ENCODE data around the gene HMG20A. TPM values are rescaled to one million over a fixed set of nuclear protein-coding genes. Genes with fewer than 3 reads are reported as not detected.
"Not testable (repeated sequence)": the region's sequence is repeated elsewhere in the genome, so short reads cannot be mapped to it uniquely, and the experiment has no call there.

Gene HMG20A
- polyA plus RNA-seq, 10 donors: 33.2 to 65.7 (median 48.5) TPM

DNA sequence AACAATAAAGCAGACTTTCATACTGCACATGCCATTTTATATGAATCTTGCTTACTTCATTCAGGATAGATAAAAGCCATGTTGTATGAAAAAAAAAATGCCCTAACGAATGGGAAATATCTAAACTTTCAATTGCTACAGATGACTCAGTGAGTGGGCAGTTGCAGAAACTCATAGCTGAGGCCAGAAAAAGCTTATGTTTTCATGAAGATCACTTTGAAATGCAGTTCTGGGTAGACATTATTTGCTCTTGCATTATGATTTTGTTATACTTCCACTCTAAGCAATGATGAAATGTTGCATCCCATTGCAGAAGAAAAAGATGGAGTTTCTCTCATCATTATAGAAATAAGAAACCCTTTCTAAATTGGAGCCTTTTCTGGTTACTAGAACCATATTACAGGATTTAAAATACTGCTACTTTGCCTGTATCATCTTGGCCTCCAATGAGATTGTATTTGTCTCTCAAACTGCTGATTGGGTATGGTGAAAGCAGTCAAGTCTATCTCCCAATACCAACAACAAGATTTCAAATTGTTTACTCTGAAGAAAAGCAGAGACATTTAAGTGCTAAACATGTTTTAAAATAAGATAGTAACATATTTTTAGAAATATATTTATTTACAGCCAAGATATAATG lies 17.8 kb upstream of the HMG20A start:
- DNase-seq: peak in 1 of 3 donors; percentile 40

DNA sequence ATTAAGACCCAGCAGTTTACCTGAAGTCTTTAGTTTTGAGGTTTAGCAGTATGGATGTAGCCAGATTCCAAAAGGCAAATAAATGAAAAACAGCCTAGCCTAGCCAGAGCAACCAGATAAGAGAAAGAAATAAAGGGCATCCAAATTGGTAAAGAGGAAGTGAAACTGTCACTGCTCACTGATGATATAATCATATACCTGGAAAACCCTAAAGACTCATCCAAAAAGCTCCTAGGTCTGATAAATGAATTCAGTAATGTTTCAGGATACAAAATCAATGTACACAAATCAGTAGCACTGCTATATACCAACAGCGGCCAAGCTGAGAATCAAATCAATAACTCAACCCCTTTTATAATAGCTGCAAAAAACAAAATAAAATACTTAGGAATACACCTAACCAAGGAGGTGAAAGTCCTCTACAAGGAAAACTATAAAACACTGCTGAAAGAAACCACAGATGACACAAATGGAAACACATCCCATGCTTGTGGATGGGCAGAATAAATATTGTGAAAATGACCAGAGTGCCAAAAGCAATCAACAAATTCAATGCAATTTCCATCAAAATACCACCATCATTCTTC lies 14.4 kb upstream of the HMG20A start:
- not testable (repeated sequence) for DNase-seq

GRCh38 chr15:77406846-77407245 lies 13.8 kb upstream of the HMG20A start:
- DNase-seq: no peak

DNA sequence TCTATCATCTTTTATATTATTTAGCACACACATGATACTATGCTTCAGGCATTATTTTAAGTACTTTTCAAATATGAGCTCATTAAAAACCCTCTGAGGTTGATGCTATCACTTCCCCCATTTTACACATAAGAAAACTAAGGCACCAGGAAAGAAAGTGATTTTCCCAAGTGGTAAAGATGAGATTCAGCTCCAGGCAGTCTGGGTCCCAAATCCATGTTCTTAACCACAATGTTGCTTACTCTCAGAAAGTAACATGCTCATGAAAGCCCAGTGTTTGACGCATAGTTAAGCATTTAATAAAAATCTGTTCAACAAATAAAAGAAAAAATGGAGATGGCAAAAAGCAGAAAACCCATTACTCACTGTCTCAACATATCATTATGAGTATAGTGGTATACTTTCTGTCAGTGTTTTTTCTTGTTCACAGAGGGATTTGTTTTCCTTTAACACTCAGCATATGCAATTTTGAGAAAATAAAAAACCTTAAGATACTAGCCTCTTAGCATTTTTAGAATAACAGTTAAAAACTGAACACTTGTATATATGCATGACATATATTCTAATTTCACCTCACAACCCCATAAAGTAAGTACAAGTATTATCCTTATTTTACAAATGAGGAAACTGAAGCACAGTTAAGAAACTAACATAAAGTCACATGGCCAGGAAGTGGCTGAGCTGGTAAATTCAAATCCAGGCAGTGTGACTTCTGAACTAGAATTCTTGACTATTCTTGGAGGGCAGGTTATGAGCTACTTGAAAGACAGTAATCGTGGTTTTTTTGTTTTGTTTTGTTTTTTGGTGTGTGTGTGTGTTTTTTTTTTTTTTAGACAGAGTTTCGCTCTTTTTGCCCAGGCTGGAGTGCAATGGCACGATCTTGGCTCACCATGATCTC lies 11.2 kb upstream of the HMG20A start:
- no peak for DNase-seq

DNA sequence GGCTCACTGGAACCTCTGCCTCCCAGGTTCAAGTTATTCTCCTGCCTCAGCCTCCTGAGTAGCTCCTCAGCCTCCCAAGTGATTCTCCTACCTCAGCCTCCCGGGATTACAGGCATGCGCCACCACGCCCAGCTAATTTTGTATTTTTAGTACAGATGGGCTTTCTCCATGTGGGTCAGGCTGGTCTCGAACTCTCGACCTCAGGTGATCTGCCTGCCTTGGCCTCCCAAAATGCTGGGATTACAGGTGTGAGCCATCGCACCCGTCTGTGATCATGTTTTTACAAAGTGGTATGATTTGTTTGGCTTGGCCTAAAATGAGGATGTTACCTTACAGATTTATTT lies 10.6 kb upstream of the HMG20A start:
- not testable (repeated sequence) for DNase-seq

GRCh38 chr15:77410701-77411618 lies 9.7 kb upstream of the HMG20A start:
- DNase-seq: no peak

- DNase-seq: no peak
Observed at GRCh38 chr15:77411619-77411976, 9.1 kb upstream of the HMG20A start.

- no peak for DNase-seq
Observed at GRCh38 chr15:77412972-77413698, 7.6 kb upstream of the HMG20A start.

DNA sequence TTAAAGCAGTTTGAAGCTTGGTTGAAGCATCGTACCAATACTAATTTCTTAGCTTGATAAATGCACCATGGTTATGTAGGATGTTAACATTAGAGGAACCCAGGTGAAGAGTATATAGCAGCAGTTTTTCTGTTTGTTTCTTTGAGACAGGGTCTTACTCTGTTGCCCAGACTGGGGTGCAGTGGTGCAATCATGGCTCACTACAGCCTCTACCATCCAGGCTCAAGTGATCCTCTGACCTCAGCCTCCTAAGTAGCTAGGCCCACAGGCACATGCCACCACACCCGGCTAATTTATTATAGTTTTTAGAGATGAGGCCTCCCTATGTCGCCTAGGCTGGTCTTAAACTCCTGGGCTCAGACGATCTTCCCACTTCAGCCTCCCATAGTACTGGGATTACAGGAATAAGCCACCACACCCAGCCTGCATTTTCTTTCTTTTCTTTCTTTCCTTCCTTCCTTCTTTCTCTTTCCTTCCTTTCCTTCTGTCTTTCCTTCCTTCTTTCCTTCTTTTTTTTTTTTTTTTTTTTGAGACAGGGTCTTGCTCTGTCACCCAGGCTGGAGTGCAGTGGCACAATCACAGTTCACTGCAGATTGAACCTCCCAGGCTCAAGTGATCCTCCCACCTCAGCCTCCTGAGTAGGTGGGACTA lies 6.9 kb upstream of the HMG20A start:
- no peak for DNase-seq

DNA sequence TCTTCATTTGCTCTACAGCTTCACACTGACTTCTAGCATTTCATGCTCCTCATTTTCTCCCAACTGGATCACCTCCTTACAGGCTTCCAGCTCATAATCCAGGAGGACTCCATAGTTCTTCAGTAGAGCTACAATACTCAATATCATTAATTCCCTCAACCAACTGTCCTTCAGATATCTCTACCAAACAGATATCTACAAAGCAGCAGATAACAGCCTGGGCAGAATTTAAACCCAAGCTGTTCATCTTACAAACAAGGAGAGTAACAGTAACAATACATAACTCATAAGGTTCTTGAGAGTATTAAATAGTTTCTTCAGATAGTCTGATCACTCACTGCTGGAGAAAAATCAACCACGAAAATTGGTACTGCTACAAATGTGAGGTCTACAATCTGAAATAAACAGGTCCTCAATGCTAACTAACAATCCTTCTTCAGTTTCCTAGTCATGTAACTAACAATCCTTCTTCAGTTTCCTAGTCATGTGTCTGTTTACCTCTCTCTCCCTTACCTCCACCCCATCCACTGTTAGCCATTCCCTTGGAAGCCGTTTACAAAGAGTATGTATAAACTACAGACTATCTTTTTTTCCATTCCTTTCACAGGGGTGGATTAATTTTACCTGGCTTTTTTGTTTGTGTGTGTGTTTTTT lies 5.8 kb upstream of the HMG20A start:
- no peak for DNase-seq

- no peak for DNase-seq
Observed at GRCh38 chr15:77415450-77416147, 5.1 kb upstream of the HMG20A start.

DNA sequence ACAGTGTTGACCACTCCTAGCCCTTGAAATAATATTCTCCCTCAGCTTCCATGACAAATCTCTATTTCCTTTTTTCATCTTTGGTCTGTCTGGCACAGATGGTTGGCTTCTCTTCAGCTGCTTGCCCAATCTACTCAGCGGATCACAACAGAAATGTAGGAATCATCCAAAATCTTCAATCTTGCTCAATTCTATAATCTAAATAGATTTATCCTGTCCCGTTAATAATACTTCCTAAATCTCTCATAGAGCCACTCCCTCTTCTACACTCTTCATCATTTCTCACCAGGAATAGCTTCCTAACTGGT lies 4.6 kb upstream of the HMG20A start:
- no peak for DNase-seq

GRCh38 chr15:77416954-77417353 lies 3.7 kb upstream of the HMG20A start:
- DNase-seq: no peak

GRCh38 chr15:77417602-77418001 lies 3.1 kb upstream of the HMG20A start:
- DNase-seq: no peak

DNA sequence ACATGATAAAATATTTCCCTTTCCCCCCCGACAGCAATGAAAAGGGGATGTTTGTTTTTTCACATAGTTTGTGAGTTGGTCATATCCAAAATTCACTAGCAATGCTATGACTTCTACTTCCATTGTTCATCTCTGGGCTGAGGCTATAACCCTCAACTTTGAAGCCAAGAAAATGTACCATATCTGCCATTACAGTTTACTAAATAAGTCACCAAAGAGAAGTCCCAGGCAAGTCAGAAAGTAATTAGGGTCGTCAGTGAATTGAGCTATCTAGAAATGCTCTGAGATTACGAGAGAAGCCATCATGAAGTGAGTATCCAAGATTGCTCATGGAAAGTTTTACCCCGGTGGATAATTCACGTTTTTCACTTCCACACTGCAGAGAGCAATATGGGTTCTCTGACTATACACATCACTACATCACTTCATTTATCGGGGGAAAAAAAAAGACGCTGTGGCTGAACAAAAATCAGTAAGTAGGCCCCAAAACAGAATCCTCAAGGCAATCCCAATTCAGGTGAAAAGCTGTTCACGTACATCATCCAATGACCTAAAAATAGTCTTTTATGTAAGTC lies 2.2 kb upstream of the HMG20A start:
- peak in 2 of 3 donors; percentile 48 to 56 for DNase-seq

- peak; percentile 53 to 87 (median 69) for DNase-seq
Observed at GRCh38 chr15:77418966-77419835, 1.5 kb upstream of the HMG20A start.

DNA sequence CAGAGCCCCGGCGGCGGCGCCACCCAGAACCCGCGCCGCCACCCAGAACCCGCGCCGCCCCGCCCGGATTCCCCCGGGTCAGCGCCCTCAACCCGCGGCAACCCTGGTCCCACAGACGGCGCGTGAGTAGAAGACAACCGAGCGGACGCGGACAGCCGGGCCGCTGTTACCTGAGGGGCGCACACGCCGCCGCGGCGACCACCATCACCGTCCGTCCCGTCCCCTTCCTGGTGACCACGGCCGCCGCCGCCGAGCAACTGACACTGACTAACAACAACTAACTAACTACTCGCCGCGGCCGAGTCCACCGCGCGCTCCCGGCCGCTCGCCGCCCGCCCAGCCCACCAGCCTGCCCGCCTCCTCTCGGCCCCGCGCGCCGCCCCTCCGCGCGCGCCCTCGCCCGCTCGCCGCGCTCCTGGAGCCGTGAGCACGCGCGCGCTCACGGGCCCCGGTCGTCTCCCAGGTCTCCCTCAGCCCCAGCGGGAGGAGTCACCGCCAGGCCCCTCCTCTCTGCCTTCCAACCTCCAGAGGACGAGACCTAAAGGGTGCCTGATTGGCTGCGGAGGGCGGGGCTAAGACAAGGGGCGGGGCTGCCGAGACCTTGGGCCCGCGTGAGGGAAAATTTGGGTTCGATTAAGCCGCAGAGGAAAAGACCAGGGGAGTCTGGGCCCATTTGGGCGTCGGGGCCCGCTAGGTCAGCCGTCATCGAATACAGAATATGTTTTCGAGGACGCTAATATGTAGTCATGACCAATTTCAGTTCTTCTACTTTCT lies 665 bp upstream of the HMG20A start, which contains the start of gene PEAK1:
TSS of gene PEAK1 (minus strand) at position 269 of the 774 bp plus-strand sequence. CDS start 238,178 bp downstream, outside the sequence.
- DNase-seq: peak; percentile 99 to 100 (median 100)

All from muscle of back (tissue), 11 donors.